ENCODE results near the gene WEE2. TPM values are rescaled to one million over a fixed set of nuclear protein-coding genes. Genes with fewer than 3 reads are reported as not detected.

WEE2 gene
- total and polyA plus RNA-seq, 9 of the 15 experiments (the other 6 are each of a cell fraction or from before 2014, with no cell fraction given) = not detected

- TF ChIP-seq ELK3 (CRISPR knock-in tag; IDR thresholded peaks at IDR 0.05) (no peak), HMGN3 (IDR thresholded peaks at IDR 0.05; ENCODE audit: borderline replicate concordance, extremely low read depth, insufficient read length, low read depth, low read length) (no peak), ZNF766 (CRISPR knock-in tag; conservative IDR thresholded peaks at IDR 0.05) (no peak), ZNF407 (IDR thresholded peaks at IDR 0.05; ENCODE audit: low read depth) (no peak), NKRF (IDR thresholded peaks at IDR 0.05; ENCODE audit: borderline replicate concordance) (no peak), NR1H2 (CRISPR knock-in tag; IDR thresholded peaks at IDR 0.05) (no peak), HEY1 (CRISPR knock-in tag; IDR thresholded peaks at IDR 0.05; ENCODE audit: borderline replicate concordance) (no peak), ZNF408 (CRISPR knock-in tag; IDR thresholded peaks at IDR 0.05; ENCODE audit: low read depth) (no peak), SRSF7 (optimal IDR thresholded peaks at IDR 0.05; ENCODE audit: low read depth, low read length) (no peak), ZNF41 (CRISPR knock-in tag; conservative IDR thresholded peaks at IDR 0.05) (no peak), SETDB1 (IDR thresholded peaks at IDR 0.05; ENCODE audit: low read length) (no peak), YY1 (IDR thresholded peaks at IDR 0.05; ENCODE audit: borderline replicate concordance in 1 of 3, control insufficient read depth in 1 of 3, extremely low read depth in 1 of 3, insufficient read depth in 3 of 3, insufficient read length in 1 of 3, insufficient replicate concordance in 2 of 3, low read depth in 1 of 3, low read length in 2 of 3) (no peak), MEF2A (IDR thresholded peaks at IDR 0.05; ENCODE audit: control insufficient read depth, low read depth, low read length) (no peak)
Measured at GRCh38 chr7:141679014-141679413, 29.1 kb upstream of the WEE2 start (continued).

All from K562 (cell line).